Activated T-cell treated with anti-CD3 and anti-CD28 coated beads, Interleukin-2, amount 50 U/mL, for 72 hours (primary cell): ENCODE measurements around the gene PNMA8A. TPM values are rescaled to one million over a fixed set of nuclear protein-coding genes. Genes with fewer than 3 reads are reported as not detected.
A peak's percentile ranks its signal among the peaks of the same experiment; 100 is the strongest.
"Not testable (repeated sequence)": the region's sequence is repeated elsewhere in the genome, so short reads cannot be mapped to it uniquely, and the experiment has no call there.

Experiments
- ATAC-seq, 2 donors: fragments of 150-1000 bp; cut with Tn5 transposase; replicated peaks in 1 of 2; 2 replicates each; pipeline ENCODE4 v1.10.0; 2021; ENCODE audit warnings: moderate library complexity in 2 of 2, mild to moderate bottlenecking in 1 of 2
- DNase-seq, 2 donors: peaks; one replicate each; pipeline ENCODE4 v3.0.0; 2021 to 2022; ENCODE audit warnings: mixed read lengths in 1 of 2
- H3K27ac Mint-ChIP-seq: one replicate; pipeline ENCODE4 v1.8.0; 2022; ENCODE audit warnings: mild to moderate bottlenecking, moderate library complexity, mixed read lengths
- H3K27me3 Mint-ChIP-seq: one replicate; pipeline ENCODE4 v1.8.0; 2022; ENCODE audit warnings: low read depth, mixed read lengths
- H3K36me3 Mint-ChIP-seq, 2 donors: one replicate each; pipeline ENCODE4 v1.8.0; 2022; ENCODE audit warnings: mixed read lengths in 2 of 2, mild to moderate bottlenecking in 1 of 2; ENCODE audit not compliant: insufficient read depth in 2 of 2
- H3K4me1 Mint-ChIP-seq: one replicate; pipeline ENCODE4 v1.8.0; 2022; ENCODE audit warnings: low read depth, mixed read lengths
- H3K4me3 Mint-ChIP-seq, 2 donors: one replicate each; pipeline ENCODE4 v1.8.0; 2022; ENCODE audit warnings: mild to moderate bottlenecking in 2 of 2, mixed read lengths in 2 of 2, moderate library complexity in 2 of 2
- H3K9me3 Mint-ChIP-seq, 2 donors: one replicate each; pipeline ENCODE4 v1.8.0; 2022; ENCODE audit warnings: mixed read lengths in 2 of 2
- total RNA-seq, 2 donors: library from RNA; stranded (reverse); gene quantifications; one replicate each; pipeline ENCODE4 v1.2.3, GENCODE V29; 2022

Gene PNMA8A
- total RNA-seq, 2 donors from 2014 or later, result 1.9 TPM; not detected in 1

DNA sequence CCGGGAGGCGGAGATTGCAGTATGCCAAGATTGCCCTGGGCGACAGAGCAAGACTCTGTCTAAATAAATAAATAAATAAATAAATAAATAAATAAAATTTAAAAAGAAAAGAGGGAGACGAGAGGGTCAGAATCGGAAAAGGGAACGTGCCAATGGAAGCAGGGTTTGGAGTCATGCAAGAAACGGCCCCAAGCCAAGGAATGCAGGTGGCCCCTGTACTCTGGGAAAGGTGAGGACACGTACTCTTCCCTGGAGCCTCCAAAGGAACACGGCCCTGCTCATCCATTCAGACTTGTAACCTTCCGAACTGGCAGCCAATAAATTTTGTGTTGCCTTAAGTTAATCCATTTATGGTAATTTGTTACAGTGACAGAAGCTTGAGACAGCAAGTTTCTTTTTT lies 22.8 kb downstream of the PNMA8A start:
- no peaks in the 10 kb centered on the region for H3K4me1 Mint-ChIP-seq
- DNase-seq (no peak), ATAC-seq (no peak)
- H3K27me3 Mint-ChIP-seq, result peaks cover 23% of the 10 kb centered on the region
- no peak overlapping the region for H3K27ac Mint-ChIP-seq
- no peak overlapping the region for H3K4me3 Mint-ChIP-seq
- no peaks in the 10 kb centered on the region for H3K36me3 Mint-ChIP-seq
- peaks cover 0 to 6% of the 10 kb centered on the region in 2 donors for H3K9me3 Mint-ChIP-seq

DNA sequence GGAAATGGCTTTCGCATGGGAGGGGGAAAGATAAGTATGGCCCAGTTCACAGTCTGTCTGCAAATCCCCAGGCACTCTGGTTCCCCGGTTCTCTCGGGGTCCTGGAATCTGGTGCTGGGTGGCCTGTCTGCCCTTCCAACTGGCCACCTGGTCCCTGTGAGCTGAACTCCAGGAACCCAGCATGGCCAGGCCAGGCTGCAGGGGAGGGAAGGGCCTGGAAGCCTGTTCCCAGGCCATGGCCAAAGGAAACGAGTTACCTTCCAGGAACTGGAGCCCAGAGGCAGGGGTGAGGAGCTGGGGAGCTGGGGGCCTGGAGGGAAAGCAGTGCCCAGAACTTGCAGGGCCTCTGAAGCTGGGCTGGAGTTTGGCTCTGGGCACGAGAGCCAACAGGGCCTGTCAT lies 23.5 kb downstream of the PNMA8A start:
- Mint-ChIP-seq H3K4me3 (no peak overlapping the region), H3K4me1 (no peaks in the 10 kb centered on the region), H3K27ac (no peak overlapping the region), H3K9me3 (peaks cover 0 to 6% of the 10 kb centered on the region in 2 donors), H3K36me3 (no peaks in the 10 kb centered on the region), H3K27me3 (peaks cover 19% of the 10 kb centered on the region)
- ATAC-seq (no peak), DNase-seq (no peak)

DNA sequence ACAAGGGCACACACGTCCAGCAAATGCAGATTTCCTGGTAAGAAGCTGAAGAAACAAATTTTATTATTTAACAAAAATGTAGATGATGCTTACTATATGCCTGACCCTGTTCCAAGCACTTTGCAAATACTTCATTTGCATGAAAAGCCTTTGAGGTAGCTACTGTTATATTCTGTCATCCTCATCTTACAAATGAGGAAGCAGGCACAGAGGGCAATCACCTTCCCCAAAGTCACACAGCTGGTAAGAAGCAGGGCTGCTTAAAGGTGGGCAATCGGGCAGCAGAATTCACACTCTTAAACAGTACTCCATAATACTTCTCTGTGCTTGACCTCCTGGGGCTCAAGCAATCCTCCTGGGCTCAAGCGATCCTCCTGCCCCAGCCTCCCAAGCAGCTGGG lies 24.4 kb downstream of the PNMA8A start:
- no peaks in the 10 kb centered on the region for H3K4me1 Mint-ChIP-seq
- no peak overlapping the region for H3K27ac Mint-ChIP-seq
- H3K4me3 Mint-ChIP-seq, result no peak overlapping the region
- ATAC-seq (no peak), DNase-seq (no peak)
- H3K27me3 Mint-ChIP-seq, result peaks cover 19% of the 10 kb centered on the region
- H3K36me3 Mint-ChIP-seq, result no peaks in the 10 kb centered on the region
- peaks cover 0 to 6% of the 10 kb centered on the region in 2 donors for H3K9me3 Mint-ChIP-seq

DNA sequence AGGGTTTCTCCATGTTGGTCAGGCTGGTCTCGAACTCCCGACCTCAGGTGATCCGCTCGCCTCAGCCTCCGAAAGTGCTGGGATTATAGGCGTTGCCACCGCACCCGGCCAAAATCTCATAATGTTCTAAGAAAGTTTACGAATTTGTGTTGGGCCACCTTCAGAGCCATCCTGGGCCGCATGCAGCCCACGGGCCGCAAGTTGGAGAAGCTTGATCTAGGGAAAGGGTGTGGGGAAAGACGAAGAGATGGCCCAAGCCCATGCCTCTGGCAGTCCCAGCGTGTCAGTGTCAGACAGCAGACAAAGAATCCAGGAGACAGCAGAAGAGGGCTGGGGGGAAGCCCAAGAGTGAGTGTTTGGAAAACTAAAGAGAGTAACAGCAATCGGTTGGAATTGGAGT lies 25.3 kb downstream of the PNMA8A start:
- no peaks in the 10 kb centered on the region for H3K36me3 Mint-ChIP-seq
- no peak for DNase-seq
- peaks cover 10% of the 10 kb centered on the region for H3K27me3 Mint-ChIP-seq
- peaks cover 0 to 6% of the 10 kb centered on the region in 2 donors for H3K9me3 Mint-ChIP-seq
- no peaks in the 10 kb centered on the region for H3K4me1 Mint-ChIP-seq
- H3K27ac Mint-ChIP-seq, result no peak overlapping the region
- H3K4me3 Mint-ChIP-seq, result no peak overlapping the region
- ATAC-seq, result no peak

DNA sequence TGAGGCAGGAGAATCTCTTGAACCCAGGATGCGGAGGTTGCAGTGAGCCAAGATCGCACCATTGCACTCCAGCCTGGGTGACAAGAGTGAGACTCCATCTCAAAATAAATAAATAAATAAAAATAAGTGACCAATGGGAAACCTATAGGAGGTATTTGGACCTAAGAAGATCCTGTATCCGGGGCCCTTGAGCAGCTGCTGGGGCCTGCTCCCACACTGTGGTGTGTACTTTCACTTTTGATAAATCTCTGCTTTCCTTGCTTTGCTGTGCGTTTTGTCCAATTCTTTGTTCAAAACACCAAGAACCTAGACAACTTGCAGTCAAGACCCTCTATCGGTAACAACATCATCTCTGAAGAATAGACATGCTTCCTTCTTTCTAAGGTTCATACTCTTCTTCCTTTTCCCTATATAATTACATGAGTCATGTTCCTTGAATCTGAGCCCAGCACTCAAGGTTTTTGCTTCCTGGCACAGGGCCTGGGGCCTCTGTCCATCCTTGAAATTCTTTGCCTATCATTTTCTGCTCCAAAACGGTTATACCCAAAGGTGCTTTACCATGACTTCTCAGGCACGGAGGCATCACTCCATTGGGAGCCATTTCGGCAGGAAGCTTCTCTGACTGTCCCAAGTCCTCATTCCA lies 28.4 kb downstream of the PNMA8A start:
- no peaks in the 10 kb centered on the region for H3K36me3 Mint-ChIP-seq
- no peaks in the 10 kb centered on the region for H3K4me1 Mint-ChIP-seq
- ATAC-seq (no peak), DNase-seq (no peak)
- H3K27ac Mint-ChIP-seq, result no peak overlapping the region
- no peak overlapping the region for H3K4me3 Mint-ChIP-seq
- H3K9me3 Mint-ChIP-seq, result no peaks in the 10 kb centered on the region
- peaks cover 8% of the 10 kb centered on the region for H3K27me3 Mint-ChIP-seq

DNA sequence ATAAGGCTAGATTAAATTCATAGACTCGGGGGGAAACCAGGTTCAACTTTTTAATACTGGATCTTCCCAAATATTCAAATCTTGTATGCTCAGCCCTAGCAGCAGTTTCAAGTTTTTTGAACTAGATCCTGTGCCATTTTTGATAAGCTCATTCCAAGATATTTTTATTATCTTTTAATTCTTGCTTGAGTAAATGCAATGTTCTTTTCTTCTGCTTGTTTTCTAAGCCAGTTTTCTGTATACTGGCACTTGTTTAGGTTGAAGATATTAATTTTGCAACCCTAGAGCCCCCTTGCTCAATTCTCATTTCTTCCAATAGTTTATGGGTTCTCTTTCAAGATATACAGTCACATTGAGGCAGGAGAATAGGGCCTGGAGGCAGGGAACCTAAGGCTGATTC lies 29.5 kb downstream of the PNMA8A start:
- Mint-ChIP-seq H3K9me3 (no peaks in the 10 kb centered on the region), H3K4me3 (no peak overlapping the region), H3K27me3 (no peaks in the 10 kb centered on the region), H3K4me1 (no peaks in the 10 kb centered on the region), H3K36me3 (no peaks in the 10 kb centered on the region), H3K27ac (no peak overlapping the region)
- ATAC-seq, result no peak
- no peak for DNase-seq

GRCh38 chr19:46435689-46436088 lies 35.7 kb downstream of the PNMA8A start:
- peaks cover 41% of the 10 kb centered on the region for H3K27me3 Mint-ChIP-seq
- not testable (repeated sequence) for H3K36me3 Mint-ChIP-seq, ATAC-seq, H3K4me3 Mint-ChIP-seq, H3K4me1 Mint-ChIP-seq, H3K9me3 Mint-ChIP-seq, H3K27ac Mint-ChIP-seq, DNase-seq

GRCh38 chr19:46435009-46435408 lies 36.4 kb downstream of the PNMA8A start:
- Mint-ChIP-seq H3K4me1 (no peaks in the 10 kb centered on the region), H3K27me3 (peaks cover 48% of the 10 kb centered on the region), H3K27ac (no peak overlapping the region), H3K36me3 (no peaks in the 10 kb centered on the region), H3K4me3 (no peak overlapping the region), H3K9me3 (no peaks in the 10 kb centered on the region)
- ATAC-seq, result no peak
- no peak for DNase-seq

DNA sequence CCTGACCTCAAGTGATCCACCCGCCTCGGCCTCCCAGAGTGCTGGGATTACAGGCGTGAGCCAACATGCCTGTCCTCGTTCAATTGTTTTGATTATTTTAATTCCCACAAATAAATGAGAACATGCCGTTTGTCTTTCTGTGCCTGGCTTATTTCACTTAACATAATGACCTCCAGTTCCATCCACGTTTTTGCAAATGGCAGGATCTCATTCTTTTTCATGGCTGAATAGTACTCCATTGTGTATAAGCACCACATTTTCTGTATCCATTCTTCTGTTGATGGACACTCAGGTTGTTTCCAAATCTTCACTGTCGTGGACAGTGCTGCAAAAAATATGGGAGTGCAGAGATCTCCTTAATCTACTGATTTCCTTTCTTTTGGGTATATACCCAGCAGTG lies 37.9 kb downstream of the PNMA8A start:
- not testable (repeated sequence) for H3K4me3 Mint-ChIP-seq, ATAC-seq, H3K4me1 Mint-ChIP-seq

GRCh38 chr19:46431824-46432223 lies 39.5 kb downstream of the PNMA8A start:
- H3K27me3 Mint-ChIP-seq, result peaks cover 80% of the 10 kb centered on the region
- no peak overlapping the region for H3K4me3 Mint-ChIP-seq
- H3K27ac Mint-ChIP-seq, result no peak overlapping the region
- no peaks in the 10 kb centered on the region for H3K9me3 Mint-ChIP-seq
- H3K4me1 Mint-ChIP-seq, result peaks cover 23% of the 10 kb centered on the region
- H3K36me3 Mint-ChIP-seq, result peaks cover 0 to 1% of the 10 kb centered on the region in 2 donors
- no peak for ATAC-seq
- peak in 1 of 2 donors; percentile 10 for DNase-seq

More for the DNA sequence above, 37.9 kb downstream of the PNMA8A start:
- DNase-seq, H3K27ac Mint-ChIP-seq, H3K36me3 Mint-ChIP-seq, H3K9me3 Mint-ChIP-seq: not testable (repeated sequence)
- peaks cover 64% of the 10 kb centered on the region for H3K27me3 Mint-ChIP-seq

DNA sequence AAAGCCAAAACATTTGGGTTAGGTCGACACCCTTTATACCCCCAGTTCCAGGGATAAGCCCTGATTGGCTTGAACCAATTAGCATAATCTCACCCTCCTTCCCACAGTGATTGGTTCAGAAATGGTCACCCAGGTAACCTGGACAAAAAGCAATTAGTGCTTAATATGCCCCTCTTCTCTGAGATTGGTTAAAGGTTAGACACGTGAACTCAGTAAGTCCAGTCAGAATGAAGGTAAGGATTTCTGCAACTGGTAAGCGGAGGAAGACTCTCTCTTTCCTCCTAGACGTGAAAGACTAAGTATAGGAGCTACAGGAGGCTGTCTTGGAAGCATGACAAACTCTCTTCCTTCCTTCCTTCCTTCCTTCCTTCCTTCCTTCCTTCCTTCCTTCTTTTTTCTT lies 41.4 kb downstream of the PNMA8A start:
- ATAC-seq (no peak), DNase-seq (no peak)
- Mint-ChIP-seq H3K27ac (no peak overlapping the region), H3K4me1 (peaks cover 34% of the 10 kb centered on the region), H3K27me3 (peaks cover 91% of the 10 kb centered on the region), H3K36me3 (peaks cover 0 to 2% of the 10 kb centered on the region in 2 donors), H3K9me3 (no peaks in the 10 kb centered on the region), H3K4me3 (peak overlapping the region in 1 of 2 donors; percentile 19)

DNA sequence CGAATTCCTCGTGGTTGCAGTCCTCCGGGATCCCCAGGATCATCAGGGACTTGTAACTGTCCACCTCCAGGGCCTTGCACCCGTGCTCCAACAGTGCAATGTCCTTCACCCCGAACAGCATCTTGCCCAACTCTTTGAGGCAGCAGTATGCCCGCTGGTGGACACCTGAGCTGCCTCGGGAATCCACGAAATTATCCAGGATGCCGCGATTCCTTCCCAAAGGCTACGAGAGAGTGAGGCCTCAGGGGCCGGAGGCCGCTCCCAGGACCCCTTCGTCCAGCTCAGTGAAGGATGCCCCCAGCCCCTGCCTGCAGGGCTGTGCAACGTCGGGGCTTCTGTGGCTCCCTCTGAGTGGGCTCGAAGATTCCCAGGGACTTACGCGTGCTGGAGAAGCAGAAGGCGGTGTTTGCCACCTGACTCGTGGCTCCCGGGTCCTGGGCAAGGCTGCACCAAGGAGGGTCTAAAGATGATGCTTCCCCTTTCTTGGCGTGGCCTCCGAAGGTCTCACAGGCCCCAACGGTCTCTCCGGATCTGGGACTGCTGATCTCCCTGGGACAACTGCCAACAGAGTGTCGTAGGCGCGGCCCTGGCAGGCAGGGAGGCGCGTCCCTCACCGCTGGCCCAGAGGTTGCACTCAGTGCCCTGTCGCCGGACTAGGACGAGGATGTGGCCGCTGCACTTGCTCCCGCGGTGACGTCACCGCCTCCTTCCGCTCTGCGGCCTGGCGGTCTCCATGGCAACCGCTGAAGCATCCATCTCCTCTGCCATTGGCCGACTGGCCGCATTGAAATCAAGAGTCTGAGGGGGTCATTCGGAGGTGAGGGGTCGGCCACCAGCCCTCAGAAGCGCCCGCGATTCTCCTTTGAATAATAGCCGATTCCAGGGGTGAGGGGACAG lies 42.9 kb downstream of the PNMA8A start, which contains the start of gene PNMA8C:
Gene PNMA8C, minus strand, starts transcription at position 698 of the 897 bp plus-strand sequence. Its CDS starts 577 bp downstream, at position 121.
- Mint-ChIP-seq H3K27ac (peak within 1 kb of the TSS; percentile 77), H3K36me3 (peaks cover 0 to 2% of the 10 kb centered on the region in 2 donors), H3K4me1 (peaks cover 34% of the 10 kb centered on the region), H3K4me3 (peak within 1 kb of the TSS; percentile 82 to 87), H3K27me3 (peaks cover 87% of the 10 kb centered on the region), H3K9me3 (no peaks in the 10 kb centered on the region)
- peak; percentile 30 to 59 for ATAC-seq
- DNase-seq, result peak; percentile 60 to 70

- Mint-ChIP-seq H3K27me3 (peaks cover 88% of the 10 kb centered on the region), H3K36me3 (peaks cover 0 to 2% of the 10 kb centered on the region in 2 donors), H3K4me3 (peak overlapping the region; percentile 65 to 78), H3K27ac (no peak overlapping the region), H3K9me3 (no peaks in the 10 kb centered on the region), H3K4me1 (peaks cover 34% of the 10 kb centered on the region)
- ATAC-seq (peak; percentile 22 to 35), DNase-seq (no peak)
Measured at GRCh38 chr19:46427518-46428045, 43.8 kb downstream of the PNMA8A start.
